Measurements from ENCODE around the gene PPP1R3E. TPM values are rescaled to one million over a fixed set of nuclear protein-coding genes. Genes with fewer than 3 reads are reported as not detected.

PPP1R3E gene
- total RNA-seq, 1 donor from 2014 or later: 8.9 TPM

DNA sequence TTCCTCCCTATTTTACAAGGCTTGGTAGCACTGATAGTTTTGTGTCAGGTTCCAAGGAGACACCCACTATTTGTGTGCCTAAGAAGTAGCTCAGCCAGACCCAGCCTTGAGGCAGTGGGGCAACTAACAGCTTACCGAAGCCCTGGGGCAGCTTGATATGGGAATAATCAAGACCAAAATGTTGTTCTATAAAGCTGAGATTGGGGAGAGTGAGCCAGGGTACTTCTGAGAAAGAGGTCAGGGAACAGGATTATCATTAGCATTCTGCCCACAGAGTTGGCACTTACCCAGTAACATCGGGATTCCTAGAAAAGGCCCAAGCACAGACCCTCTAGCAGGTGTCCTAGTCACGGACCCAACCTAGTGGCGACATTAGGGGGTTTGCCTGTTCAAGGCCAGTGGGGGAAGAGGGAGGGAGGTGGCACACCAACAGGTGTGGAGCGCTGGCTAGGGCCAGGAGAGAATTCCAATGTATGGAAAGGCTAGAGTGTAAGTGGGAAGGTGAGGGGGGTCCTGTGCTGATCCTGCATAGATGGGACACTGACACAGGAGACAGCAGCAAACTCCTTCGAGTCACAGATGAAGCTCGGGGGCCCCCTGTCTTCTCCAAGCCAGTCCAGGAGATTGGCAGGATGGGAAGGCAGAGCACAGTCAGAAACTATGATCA lies 4.9 kb downstream of the PPP1R3E start:
- H3K4me3 Mint-ChIP-seq (ENCODE audit: low read depth): no peak overlapping the region
- peaks cover 11% of the 10 kb centered on the region for H3K27me3 Mint-ChIP-seq
- no peaks in the 10 kb centered on the region for H3K9me3 Mint-ChIP-seq (ENCODE audit: low read depth)
- peaks cover 1% of the 10 kb centered on the region for H3K36me3 Mint-ChIP-seq (ENCODE audit: insufficient read depth)
- DNase-seq (ENCODE audit: low spot score, unreplicated experiment): no peak
- TF ChIP-seq, protein P1, sequence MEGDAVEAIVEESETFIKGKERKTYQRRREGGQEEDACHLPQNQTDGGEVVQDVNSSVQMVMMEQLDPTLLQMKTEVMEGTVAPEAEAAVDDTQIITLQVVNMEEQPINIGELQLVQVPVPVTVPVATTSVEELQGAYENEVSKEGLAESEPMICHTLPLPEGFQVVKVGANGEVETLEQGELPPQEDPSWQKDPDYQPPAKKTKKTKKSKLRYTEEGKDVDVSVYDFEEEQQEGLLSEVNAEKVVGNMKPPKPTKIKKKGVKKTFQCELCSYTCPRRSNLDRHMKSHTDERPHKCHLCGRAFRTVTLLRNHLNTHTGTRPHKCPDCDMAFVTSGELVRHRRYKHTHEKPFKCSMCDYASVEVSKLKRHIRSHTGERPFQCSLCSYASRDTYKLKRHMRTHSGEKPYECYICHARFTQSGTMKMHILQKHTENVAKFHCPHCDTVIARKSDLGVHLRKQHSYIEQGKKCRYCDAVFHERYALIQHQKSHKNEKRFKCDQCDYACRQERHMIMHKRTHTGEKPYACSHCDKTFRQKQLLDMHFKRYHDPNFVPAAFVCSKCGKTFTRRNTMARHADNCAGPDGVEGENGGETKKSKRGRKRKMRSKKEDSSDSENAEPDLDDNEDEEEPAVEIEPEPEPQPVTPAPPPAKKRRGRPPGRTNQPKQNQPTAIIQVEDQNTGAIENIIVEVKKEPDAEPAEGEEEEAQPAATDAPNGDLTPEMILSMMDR (IDR thresholded peaks at IDR 0.05; ENCODE audit: unreplicated experiment): no peak
- H3K27ac Mint-ChIP-seq: no peak overlapping the region
- peaks cover 12% of the 10 kb centered on the region for H3K4me1 Mint-ChIP-seq (ENCODE audit: low read depth)

DNA sequence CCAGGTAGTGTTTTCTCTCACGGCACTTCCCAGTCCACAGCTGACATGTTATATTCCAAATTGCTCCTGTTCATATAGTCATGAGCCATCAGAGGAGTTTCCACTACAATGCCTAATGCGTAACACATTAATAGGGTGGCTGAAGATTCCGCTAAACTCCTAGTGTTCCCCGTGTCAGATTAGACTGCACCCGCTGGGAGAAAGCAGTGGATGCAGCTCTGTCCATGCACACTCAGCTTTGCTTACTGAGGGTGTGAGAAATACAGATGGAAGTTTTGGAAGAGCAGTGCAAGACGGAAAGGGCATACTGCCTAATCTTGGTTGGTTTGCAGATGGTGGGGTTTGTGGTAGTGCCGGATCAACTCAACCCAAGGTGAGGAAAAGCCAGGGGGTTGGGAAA lies 5.6 kb downstream of the PPP1R3E start:
- peaks cover 10% of the 10 kb centered on the region for H3K4me1 Mint-ChIP-seq (ENCODE audit: low read depth)
- H3K36me3 Mint-ChIP-seq (ENCODE audit: insufficient read depth): peaks cover 1% of the 10 kb centered on the region
- TF ChIP-seq, protein P1 (IDR thresholded peaks at IDR 0.05; ENCODE audit: unreplicated experiment): no peak
- no peak overlapping the region for H3K27ac Mint-ChIP-seq
- H3K4me3 Mint-ChIP-seq (ENCODE audit: low read depth): no peak overlapping the region
- no peaks in the 10 kb centered on the region for H3K9me3 Mint-ChIP-seq (ENCODE audit: low read depth)
- no peak for DNase-seq (ENCODE audit: low spot score, unreplicated experiment)
- H3K27me3 Mint-ChIP-seq: peaks cover 11% of the 10 kb centered on the region

DNA sequence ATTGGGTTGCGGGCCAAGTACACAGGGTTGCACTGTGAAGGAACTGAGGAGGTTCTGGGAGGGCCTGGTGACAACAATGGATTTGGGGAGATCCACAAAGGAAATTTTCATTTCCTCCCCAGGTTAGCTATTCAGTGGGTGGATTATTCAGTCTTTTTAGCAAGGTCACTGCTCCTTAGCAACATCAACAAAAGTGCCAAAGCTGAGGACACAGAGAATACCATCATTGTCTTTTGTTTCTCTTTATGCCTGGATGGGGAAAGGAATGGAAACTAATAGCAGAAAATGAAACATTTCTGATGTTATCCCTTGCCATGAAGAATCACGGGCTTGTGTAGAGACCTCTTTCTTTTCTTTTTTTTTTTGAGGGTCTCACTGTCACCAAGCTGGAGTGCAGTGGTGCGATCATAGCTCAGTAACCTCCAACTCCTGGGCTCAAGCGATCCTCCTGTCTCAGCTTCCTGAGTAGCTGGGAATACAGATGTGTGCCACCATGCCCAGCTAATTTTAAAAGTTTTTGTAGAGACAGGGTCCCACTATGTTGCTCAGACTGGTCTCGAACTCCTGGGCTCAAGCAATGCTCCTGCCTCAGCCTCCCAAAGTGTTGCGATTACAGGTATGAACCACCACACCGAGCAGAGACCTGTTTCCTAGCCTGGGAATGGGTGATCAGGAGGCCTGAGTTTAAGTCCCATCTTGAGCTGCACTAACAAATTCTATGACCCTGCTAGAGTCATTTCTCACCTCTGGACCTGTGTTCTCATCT lies 6.5 kb downstream of the PPP1R3E start:
- H3K4me1 Mint-ChIP-seq (ENCODE audit: low read depth): peaks cover 10% of the 10 kb centered on the region
- H3K27ac Mint-ChIP-seq: no peak overlapping the region
- TF ChIP-seq, protein P1 (IDR thresholded peaks at IDR 0.05; ENCODE audit: unreplicated experiment): no peak
- H3K27me3 Mint-ChIP-seq: peaks cover 14% of the 10 kb centered on the region
- peaks cover 1% of the 10 kb centered on the region for H3K36me3 Mint-ChIP-seq (ENCODE audit: insufficient read depth)
- no peaks in the 10 kb centered on the region for H3K9me3 Mint-ChIP-seq (ENCODE audit: low read depth)
- no peak overlapping the region for H3K4me3 Mint-ChIP-seq (ENCODE audit: low read depth)
- no peak for DNase-seq (ENCODE audit: low spot score, unreplicated experiment)

DNA sequence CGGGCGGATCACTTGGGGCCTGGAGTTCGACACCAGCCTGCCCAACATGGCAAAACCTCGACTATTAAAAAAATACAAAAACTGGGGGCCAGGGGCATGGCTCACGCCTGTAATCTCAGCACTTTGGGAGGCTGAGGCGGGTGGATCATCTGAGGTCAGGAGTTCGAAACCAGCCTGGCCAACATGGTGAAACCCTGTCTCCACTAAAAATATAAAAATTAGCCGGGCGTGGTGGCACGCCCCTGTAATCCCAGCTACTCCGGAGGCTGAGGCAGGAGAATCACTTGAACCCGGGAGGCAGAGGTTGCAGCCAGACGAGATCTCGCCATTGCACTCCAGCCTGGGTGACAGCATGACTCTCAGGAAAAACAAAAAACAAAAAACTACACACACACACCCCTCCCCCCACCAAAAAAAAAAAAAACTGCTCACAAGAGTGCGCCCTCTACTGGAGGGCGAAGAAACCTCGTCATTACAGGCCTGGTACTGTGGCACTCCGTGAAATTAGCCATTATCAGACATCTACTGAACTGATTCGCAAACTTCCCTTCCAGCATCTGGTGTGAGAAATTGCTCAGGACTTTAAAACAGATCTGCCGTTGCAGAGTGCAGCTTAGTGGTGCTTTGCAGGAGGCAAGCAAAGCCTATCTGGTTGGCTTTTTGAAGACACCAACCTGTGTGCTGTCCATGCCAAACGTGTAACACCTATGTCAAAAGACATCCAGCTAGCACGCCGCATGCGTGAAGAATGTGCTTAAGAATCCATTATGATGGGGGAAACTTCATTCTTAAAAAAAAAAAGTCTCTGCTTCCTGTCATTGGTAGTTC lies 7.7 kb downstream of the PPP1R3E start:
- TF ChIP-seq, protein P1 (IDR thresholded peaks at IDR 0.05; ENCODE audit: unreplicated experiment): peak; percentile 83
- Mint-ChIP-seq H3K27me3 (peaks cover 14% of the 10 kb centered on the region), H3K27ac (no peak overlapping the region), H3K4me1 (ENCODE audit: low read depth) (peaks cover 5% of the 10 kb centered on the region), H3K9me3 (ENCODE audit: low read depth) (no peaks in the 10 kb centered on the region), H3K36me3 (ENCODE audit: insufficient read depth) (peaks cover 1% of the 10 kb centered on the region), H3K4me3 (ENCODE audit: low read depth) (no peak overlapping the region)
- no peak for DNase-seq (ENCODE audit: low spot score, unreplicated experiment)

DNA sequence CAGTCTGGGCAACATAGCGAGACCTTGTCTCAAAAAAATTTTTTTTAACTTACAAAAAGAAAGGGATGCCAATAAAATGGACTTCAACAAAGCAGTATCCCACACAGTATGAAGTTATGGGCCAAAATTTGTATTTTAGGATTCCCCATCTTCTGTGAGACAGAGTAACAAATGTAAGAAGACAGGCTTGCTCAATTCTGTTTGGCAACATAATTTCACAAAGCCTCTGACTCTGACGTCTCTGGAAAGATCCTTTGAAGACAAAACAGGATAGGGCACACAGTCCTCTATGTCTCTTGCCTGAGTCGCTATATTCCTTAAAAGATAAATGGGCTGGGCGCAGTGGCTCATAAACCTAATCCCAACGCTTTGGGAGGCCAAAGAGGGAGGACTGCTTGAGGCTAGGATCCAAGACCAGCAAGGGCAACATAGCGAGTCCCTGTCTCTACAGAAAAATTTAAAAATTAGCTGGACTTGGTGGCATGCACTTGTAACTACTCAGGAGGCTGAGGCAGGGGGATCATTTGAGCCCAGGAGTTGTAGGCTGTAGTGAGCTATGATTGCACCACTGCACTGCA lies 15.7 kb downstream of the PPP1R3E start:
- H3K9me3 Mint-ChIP-seq (ENCODE audit: low read depth): no peaks in the 10 kb centered on the region
- TF ChIP-seq, protein P1 (IDR thresholded peaks at IDR 0.05; ENCODE audit: unreplicated experiment): no peak
- H3K4me3 Mint-ChIP-seq (ENCODE audit: low read depth): peak overlapping the region; percentile 87
- H3K4me1 Mint-ChIP-seq (ENCODE audit: low read depth): peaks cover 8% of the 10 kb centered on the region
- peak overlapping the region; percentile 100 for H3K27ac Mint-ChIP-seq
- DNase-seq (ENCODE audit: low spot score, unreplicated experiment): no peak
- H3K27me3 Mint-ChIP-seq: peaks cover 3% of the 10 kb centered on the region
- H3K36me3 Mint-ChIP-seq (ENCODE audit: insufficient read depth): no peaks in the 10 kb centered on the region
